ENCODE results near the gene ENO2.
A peak's percentile ranks its signal among the peaks of the same experiment; 100 is the strongest.

- TF ChIP-seq POLR2AphosphoS5 (IDR thresholded peaks at IDR 0.05; ENCODE audit: low read depth, low read length) (peak; percentile 99), POLR2A (IDR thresholded peaks at IDR 0.05; ENCODE audit: low read depth, low read length) (peak; percentile 98)
Observed at GRCh38 chr12:6953442-6954315, 39.3 kb downstream of the ENO2 start.
